HepG2 (cell line): ENCODE results near the gene PTPN14. TPM values are rescaled to one million over a fixed set of nuclear protein-coding genes. Genes with fewer than 3 reads are reported as not detected.
"Not testable (repeated sequence)": the region's sequence is repeated elsewhere in the genome, so short reads cannot be mapped to it uniquely, and the experiment has no call there.

ENCODE experiments used
- ATAC-seq: fragments of 200-7000 bp; cut with Tn5 transposase; 3 replicates; pipeline ENCODE4 v1.9.1; 2020; ENCODE audit warnings: mild to moderate bottlenecking, moderate library complexity
- BruUV-seq: library from RNA; stranded (reverse); fragments of 400-500 nt; replicated peaks from 2 replicates; lab custom pipeline; 2021; lab: Mats Ljungman, UMichigan
- CTCF ChIA-PET: fragments of 300-600 bp; formaldehyde crosslinking; extraction: SDS; loops from one replicate; lab custom pipeline; 2021; ENCODE audit warnings: low total read pairs, inconsistent platforms, low intra/inter-chr PET ratio; lab: Yijun Ruan, JAX
- POLR2A ChIA-PET: fragments of 350-600 bp; sonication (Branson Sonifier 250); formaldehyde crosslinking; loops from one replicate; lab custom pipeline; 2020; ENCODE audit warnings: antibody characterized with exemption, inconsistent platforms; lab: Yijun Ruan, JAX
- DNase-seq: peaks from one replicate; pipeline ENCODE4 v3.0.0-alpha.2; 2015; ENCODE audit warnings: low spot score
- FAIRE-seq: peaks from 3 replicates; lab custom pipeline; 2011; peaks lifted over from hg19 to GRCh38; lab: Jason Lieb, UNC
- H2AFZ ChIP-seq: one replicate; pipeline ENCODE4 v1.6.1; 2011; ENCODE audit warnings: low read length, inconsistent platforms
- H3K27ac ChIP-seq: fragments of 300-600 bp; 3 replicates; pipeline ENCODE4 v1.8.0; 2011; ENCODE audit warnings: mixed run types, mild to moderate bottlenecking, mixed read lengths, low read length, inconsistent platforms; ENCODE audit not compliant: insufficient read depth; ENCODE audit errors: extremely low read length
- H3K27me3 ChIP-seq, 2 experiments: fragments of 200-600 bp in 1 of 2; 2 replicates in 1 of 2; 3 replicates in 1 of 2; pipeline versions ENCODE4 v1.6.0 to v1.8.0; 2011; ENCODE audit warnings: low read length in 2 of 2, mild to moderate bottlenecking in 2 of 2, moderate library complexity in 2 of 2, inconsistent platforms in 1 of 2; ENCODE audit not compliant: insufficient read depth in 2 of 2, control insufficient read depth in 1 of 2
- H3K36me3 ChIP-seq, 2 experiments: fragments of 200-600 bp in 1 of 2; replicated peaks in 1 of 2; 2 replicates in 1 of 2; 3 replicates in 1 of 2; pipeline versions ENCODE4 v1.5.1 to v1.8.0; 2011; ENCODE audit warnings: low read length in 2 of 2, inconsistent platforms in 1 of 2; ENCODE audit not compliant: insufficient read depth in 2 of 2, control insufficient read depth in 1 of 2
- H3K4me1 ChIP-seq: 2 replicates; pipeline ENCODE4 v1.5.1; 2012; ENCODE audit warnings: low read length, inconsistent platforms; ENCODE audit not compliant: insufficient read depth
- H3K4me2 ChIP-seq: 2 replicates; pipeline ENCODE4 v1.6.0; 2011; ENCODE audit warnings: low read depth, low read length, inconsistent platforms
- H3K4me3 ChIP-seq, 3 experiments: fragments of 200-600 bp in 1 of 3; sonication (generic), shearing (Covaris generic) in 1 of 3; replicated peaks in 1 of 3; 2 replicates each; pipeline ENCODE4 v1.5.1; 2011 to 2016; ENCODE audit warnings: low read length in 3 of 3, inconsistent platforms in 2 of 3, low read depth in 2 of 3, mild to moderate bottlenecking in 2 of 3, control low read depth in 1 of 3, mixed read lengths in 1 of 3; ENCODE audit not compliant: insufficient read depth in 1 of 3
- H3K79me2 ChIP-seq: one replicate; pipeline ENCODE4 v1.6.1; 2011; ENCODE audit warnings: low read length, inconsistent platforms; ENCODE audit not compliant: insufficient read depth
- H3K9ac ChIP-seq: 2 replicates; pipeline ENCODE4 v1.6.0; 2011; ENCODE audit warnings: mild to moderate bottlenecking, low read depth, low read length, inconsistent platforms; ENCODE audit not compliant: insufficient read depth
- H3K9me3 ChIP-seq: 2 replicates; pipeline ENCODE4 v1.5.1; 2012; ENCODE audit warnings: mild to moderate bottlenecking, low read length
- H4K20me1 ChIP-seq: 2 replicates; pipeline ENCODE4 v1.6.0; 2011; ENCODE audit warnings: inconsistent platforms, mild to moderate bottlenecking, low read length, moderate library complexity; ENCODE audit not compliant: insufficient read depth
- ATAD3A ChIP-seq: sonication (generic); formaldehyde crosslinking; IDR thresholded peaks from 2 replicates; pipeline ENCODE4 v1.4.0; 2020; ENCODE audit warnings: missing genetic modification reagents
- HIC2 ChIP-seq: sonication (generic); formaldehyde crosslinking; IDR thresholded peaks from 2 replicates; pipeline ENCODE4 v1.9.0; 2022; ENCODE audit warnings: low read depth, missing genetic modification reagents
- HNRNPH1 ChIP-seq: fragments of 200-400 bp; formaldehyde crosslinking; optimal IDR thresholded peaks from 2 replicates; pipeline ENCODE3; 2017; ENCODE audit warnings: mild to moderate bottlenecking, low read depth, low read length
- KDM2A ChIP-seq: sonication (generic); formaldehyde crosslinking; IDR thresholded peaks from 2 replicates; pipeline ENCODE4 v1.4.0; 2020; ENCODE audit warnings: low read depth, missing genetic modification reagents, borderline replicate concordance
- NFKBIZ ChIP-seq: IDR thresholded peaks from 2 replicates; pipeline ENCODE4 v1.6.1; 2018; ENCODE audit warnings: missing genetic modification reagents, missing compliant biosample characterization
- RARG ChIP-seq: sonication (generic); formaldehyde crosslinking; IDR thresholded peaks from 2 replicates; pipeline ENCODE4 v1.4.0; 2020; ENCODE audit warnings: low read depth, mild to moderate bottlenecking, missing genetic modification reagents
- WGBS: methylation state at CpG from one replicate; pipeline ENCODE4 v1.1.6; 2017; ENCODE audit warnings: low lambda C conversion rate; 5-methylcytosine and 5-hydroxymethylcytosine counted together
- in situ Hi-C: cut with HindIII; loops from 2 replicates; pipeline ENCODE4 v1.10.0; 2017; ENCODE audit warnings: low pct_unique_long_range_greater_than_20kb; ENCODE audit not compliant: extremely low pct_ligation_motif_present
- intact Hi-C: fragments of 100-400 bp; cut with micrococcal nuclease; formaldehyde crosslinking; loops from one replicate; pipeline ENCODE4 v1.10.0; 2022; ENCODE audit not compliant: unreplicated experiment
- polyA plus RNA-seq, 8 experiments: library from polyadenylated mRNA; depleted of rRNA in 3 of 8; stranded (reverse) in 7 of 8; unstranded in 1 of 8; fragments of >200 nt; fragmentation: Illumina TruSeq in 4 of 8; extraction: Trizol in 4 of 8; gene quantifications; 2 replicates each; pipeline versions ENCODE4 v1.2.1 to v1.2.3, GENCODE V29; 2011 to 2016; ENCODE audit warnings: low read depth in 4 of 8, missing spikeins in 1 of 8, mixed read lengths in 1 of 8; ENCODE audit not compliant: insufficient read depth in 1 of 8
- total RNA-seq, 5 experiments: library from RNA; depleted of rRNA; stranded (reverse); fragments of >200 nt; fragmentation: Illumina TruSeq; extraction: Trizol; gene quantifications; 2 replicates each; pipeline ENCODE4 v1.2.3, GENCODE V29; 2016; ENCODE audit warnings: low read depth in 1 of 5

The PTPN14 gene
- total and polyA plus RNA-seq, 2 of the 13 experiments (the other 11 are each of a cell fraction or from before 2014, with no cell fraction given), result 3.9 to 4.7 TPM

- 81% methylated on average over 5 of the region's 5 CpGs for WGBS
- CTCF ChIA-PET, result not testable (repeated sequence)
Measured at GRCh38 chr1:214394569-214394968, 156.8 kb downstream of the PTPN14 start.

GRCh38 chr1:214393086-214393485 lies 158.3 kb downstream of the PTPN14 start:
- no peak for ATAC-seq
- no peak overlapping the region for H3K27ac ChIP-seq
- no peak overlapping the region for H3K4me2 ChIP-seq
- no peak for TF ChIP-seq NFKBIZ (CRISPR knock-in tag)
- TF ChIP-seq KDM2A (CRISPR knock-in tag), result no peak
- TF ChIP-seq HNRNPH1, result no peak
- TF ChIP-seq ATAD3A (CRISPR knock-in tag), result no peak
- TF ChIP-seq HIC2 (CRISPR knock-in tag), result no peak
- no peak for TF ChIP-seq RARG
- H3K9me3 ChIP-seq, result no peaks in the 10 kb centered on the region
- H4K20me1 ChIP-seq, result no peaks in the 10 kb centered on the region
- no peak overlapping the region for H2AFZ ChIP-seq
- WGBS, result 92% methylated on average over 12 of the region's 12 CpGs
- peaks cover 7 to 11% of the 10 kb centered on the region in 2 experiments; a peak in 3 of 5 replicates for H3K36me3 ChIP-seq
- POLR2A ChIA-PET, result no interaction called here
- no peak overlapping the region for H3K4me3 ChIP-seq
- no peaks in the 10 kb centered on the region for H3K27me3 ChIP-seq
- H3K9ac ChIP-seq, result no peak overlapping the region
- in situ Hi-C loops (loop anchor here (5.0 kb wide), 1 partner anchor 194 kb away; no protein-coding TSS in a partner anchor), intact Hi-C loops (no loop called here)
- FAIRE-seq, result no peak
- CTCF ChIA-PET, result no interaction called here
- DNase-seq, result no peak
- H3K4me1 ChIP-seq, result no peaks in the 10 kb centered on the region
- no peaks in the 10 kb centered on the region for H3K79me2 ChIP-seq
- no TSS peak for BruUV-seq

More at GRCh38 chr1:214394569-214394968, 156.8 kb downstream of the PTPN14 start:
- ATAC-seq, POLR2A ChIA-PET, H3K4me1 ChIP-seq, H3K4me2 ChIP-seq, H3K27me3 ChIP-seq, BruUV-seq, H3K9ac ChIP-seq, H4K20me1 ChIP-seq, DNase-seq, H2AFZ ChIP-seq, H3K9me3 ChIP-seq, FAIRE-seq, intact Hi-C loops, H3K79me2 ChIP-seq, H3K4me3 ChIP-seq, H3K27ac ChIP-seq: not testable (repeated sequence)
- in situ Hi-C loops, result loop anchor here (5.0 kb wide), 1 partner anchor 193 kb away; no protein-coding TSS in a partner anchor
- H3K36me3 ChIP-seq, result peaks cover 7 to 11% of the 10 kb centered on the region in 2 experiments; a peak in 3 of 5 replicates
